Measurements from ENCODE around the gene PTPRO. TPM values are rescaled to one million over a fixed set of nuclear protein-coding genes. Genes with fewer than 3 reads are reported as not detected.

The PTPRO gene
- total RNA-seq, 1 donor from 2014 or later: 0.74 TPM

DNA sequence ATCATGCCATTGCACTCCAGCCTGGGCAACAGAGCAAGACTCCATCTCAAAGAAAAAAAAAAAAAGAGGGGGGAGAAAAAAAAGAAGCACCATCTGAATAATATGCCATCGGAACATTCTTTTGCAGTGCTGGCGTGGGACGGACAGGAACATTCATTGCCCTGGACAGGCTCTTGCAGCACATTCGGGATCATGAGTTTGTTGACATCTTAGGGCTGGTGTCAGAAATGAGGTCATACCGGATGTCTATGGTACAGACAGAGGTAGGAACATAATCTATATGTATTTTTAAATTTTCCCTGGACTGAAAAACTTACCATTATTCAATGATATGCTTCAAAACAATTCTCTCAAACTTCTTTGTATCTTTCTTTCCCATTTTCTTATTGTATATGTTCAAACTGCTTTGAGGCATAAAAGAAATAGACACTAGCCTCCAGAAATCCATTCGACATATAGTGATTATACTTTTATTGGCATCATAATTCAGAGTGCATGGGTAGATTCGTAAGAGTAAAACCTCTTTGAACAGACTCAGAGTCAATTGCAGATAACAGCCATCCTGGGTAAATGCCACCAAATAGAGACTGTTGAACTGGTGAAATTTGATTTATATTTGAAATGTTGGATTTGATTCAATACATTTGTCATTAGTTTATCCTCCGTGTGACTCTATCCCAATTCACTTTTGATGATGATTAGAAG, 267.2 kb downstream of the PTPRO start:
- Mint-ChIP-seq H3K4me3 (ENCODE audit: unreplicated experiment) (no peak overlapping the region), H3K36me3 (ENCODE audit: low read depth, unreplicated experiment) (no peaks in the 10 kb centered on the region)

DNA sequence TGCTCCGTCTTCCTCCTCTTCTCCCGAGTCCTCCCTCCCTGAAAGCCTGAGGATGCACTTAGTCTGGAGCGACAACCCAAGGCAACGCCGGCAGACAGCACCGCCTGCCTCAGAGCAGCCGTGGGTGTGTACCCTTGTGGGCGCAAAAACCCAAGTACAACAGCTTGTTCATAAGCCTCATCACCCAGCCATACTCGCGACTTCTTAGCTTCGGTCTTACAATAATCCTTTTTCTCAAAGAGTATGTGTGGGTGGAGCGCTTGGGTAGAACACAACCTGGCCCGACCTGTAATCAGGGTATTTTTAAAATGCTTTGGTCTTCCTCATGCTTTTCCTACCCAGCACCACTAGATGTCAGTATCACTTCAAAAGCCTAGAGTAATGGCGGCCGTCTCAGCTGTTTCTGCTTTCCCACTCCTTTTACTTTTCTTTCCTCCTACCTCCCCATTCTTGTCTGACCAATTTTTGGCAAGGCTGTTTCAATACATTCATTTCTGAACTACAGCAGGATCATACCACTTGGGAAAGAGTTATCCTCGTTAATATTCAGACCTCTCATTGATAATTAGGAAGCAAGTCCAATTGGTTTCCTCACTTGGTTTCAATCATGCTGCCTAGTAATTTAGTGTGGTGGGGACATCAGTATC, 268.0 kb downstream of the PTPRO start:
- DNase-seq (ENCODE audit: low spot score): peak; percentile 45
- peaks cover 13% of the 10 kb centered on the region for H3K4me1 Mint-ChIP-seq (ENCODE audit: unreplicated experiment)
- no peaks in the 10 kb centered on the region for H3K36me3 Mint-ChIP-seq (ENCODE audit: low read depth, unreplicated experiment)
- no peaks in the 10 kb centered on the region for H3K9me3 Mint-ChIP-seq (ENCODE audit: unreplicated experiment)
- no peak overlapping the region for H3K27ac Mint-ChIP-seq (ENCODE audit: unreplicated experiment)
- TF ChIP-seq, protein P1, sequence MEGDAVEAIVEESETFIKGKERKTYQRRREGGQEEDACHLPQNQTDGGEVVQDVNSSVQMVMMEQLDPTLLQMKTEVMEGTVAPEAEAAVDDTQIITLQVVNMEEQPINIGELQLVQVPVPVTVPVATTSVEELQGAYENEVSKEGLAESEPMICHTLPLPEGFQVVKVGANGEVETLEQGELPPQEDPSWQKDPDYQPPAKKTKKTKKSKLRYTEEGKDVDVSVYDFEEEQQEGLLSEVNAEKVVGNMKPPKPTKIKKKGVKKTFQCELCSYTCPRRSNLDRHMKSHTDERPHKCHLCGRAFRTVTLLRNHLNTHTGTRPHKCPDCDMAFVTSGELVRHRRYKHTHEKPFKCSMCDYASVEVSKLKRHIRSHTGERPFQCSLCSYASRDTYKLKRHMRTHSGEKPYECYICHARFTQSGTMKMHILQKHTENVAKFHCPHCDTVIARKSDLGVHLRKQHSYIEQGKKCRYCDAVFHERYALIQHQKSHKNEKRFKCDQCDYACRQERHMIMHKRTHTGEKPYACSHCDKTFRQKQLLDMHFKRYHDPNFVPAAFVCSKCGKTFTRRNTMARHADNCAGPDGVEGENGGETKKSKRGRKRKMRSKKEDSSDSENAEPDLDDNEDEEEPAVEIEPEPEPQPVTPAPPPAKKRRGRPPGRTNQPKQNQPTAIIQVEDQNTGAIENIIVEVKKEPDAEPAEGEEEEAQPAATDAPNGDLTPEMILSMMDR (IDR thresholded peaks at IDR 0.05; ENCODE audit: unreplicated experiment): peak; percentile 84
- peak overlapping the region; percentile 6 for H3K4me3 Mint-ChIP-seq (ENCODE audit: unreplicated experiment)
- H3K27me3 Mint-ChIP-seq (ENCODE audit: unreplicated experiment): no peaks in the 10 kb centered on the region

More for the DNA sequence above, 267.2 kb downstream of the PTPRO start:
- Mint-ChIP-seq H3K27ac (ENCODE audit: unreplicated experiment) (no peak overlapping the region), H3K4me1 (ENCODE audit: unreplicated experiment) (peaks cover 13% of the 10 kb centered on the region), H3K9me3 (ENCODE audit: unreplicated experiment) (no peaks in the 10 kb centered on the region), H3K27me3 (ENCODE audit: unreplicated experiment) (no peaks in the 10 kb centered on the region)
- DNase-seq (ENCODE audit: low spot score): no peak
- TF ChIP-seq, protein P1 (IDR thresholded peaks at IDR 0.05; ENCODE audit: unreplicated experiment): no peak

GRCh38 chr12:15591811-15592210, 269.5 kb downstream of the PTPRO start:
- DNase-seq (ENCODE audit: low spot score): no peak
- H3K27me3 Mint-ChIP-seq (ENCODE audit: unreplicated experiment): no peaks in the 10 kb centered on the region
- no peaks in the 10 kb centered on the region for H3K36me3 Mint-ChIP-seq (ENCODE audit: low read depth, unreplicated experiment)
- TF ChIP-seq, protein P1 (IDR thresholded peaks at IDR 0.05; ENCODE audit: unreplicated experiment): no peak
- H3K4me1 Mint-ChIP-seq (ENCODE audit: unreplicated experiment): peaks cover 13% of the 10 kb centered on the region
- no peak overlapping the region for H3K4me3 Mint-ChIP-seq (ENCODE audit: unreplicated experiment)
- no peaks in the 10 kb centered on the region for H3K9me3 Mint-ChIP-seq (ENCODE audit: unreplicated experiment)
- H3K27ac Mint-ChIP-seq (ENCODE audit: unreplicated experiment): no peak overlapping the region

- no peak for DNase-seq (ENCODE audit: low spot score)
- TF ChIP-seq, protein P1 (IDR thresholded peaks at IDR 0.05; ENCODE audit: unreplicated experiment): no peak
Measured at GRCh38 chr12:15592934-15593333, 270.6 kb downstream of the PTPRO start.

DNA sequence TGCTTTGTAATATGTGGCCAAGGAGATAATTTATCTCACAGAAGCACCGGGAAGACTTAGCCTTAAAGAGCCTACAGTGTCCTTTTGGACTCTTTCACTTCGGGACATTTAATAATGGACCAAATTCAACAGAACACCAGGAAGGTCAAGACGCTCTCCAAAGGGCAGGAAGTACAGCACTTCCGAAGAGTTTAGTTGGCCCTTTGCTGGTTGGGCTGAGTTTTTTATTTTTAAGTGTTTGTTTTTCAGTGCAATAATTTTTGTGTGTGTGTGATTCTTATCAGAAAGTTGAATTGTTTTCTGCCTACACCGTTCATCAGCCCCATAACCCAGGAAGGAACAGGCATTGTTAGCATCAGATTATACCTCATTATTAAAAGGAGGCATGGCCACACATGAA, 273.9 kb downstream of the PTPRO start:
- no peak for DNase-seq (ENCODE audit: low spot score)
- TF ChIP-seq, protein P1 (IDR thresholded peaks at IDR 0.05; ENCODE audit: unreplicated experiment): no peak
- Mint-ChIP-seq H3K9me3 (ENCODE audit: unreplicated experiment) (no peaks in the 10 kb centered on the region), H3K4me1 (ENCODE audit: unreplicated experiment) (peaks cover 10% of the 10 kb centered on the region), H3K27ac (ENCODE audit: unreplicated experiment) (no peak overlapping the region), H3K4me3 (ENCODE audit: unreplicated experiment) (no peak overlapping the region), H3K36me3 (ENCODE audit: low read depth, unreplicated experiment) (no peaks in the 10 kb centered on the region), H3K27me3 (ENCODE audit: unreplicated experiment) (no peaks in the 10 kb centered on the region)

More at GRCh38 chr12:15592934-15593333, 270.6 kb downstream of the PTPRO start:
- no peaks in the 10 kb centered on the region for H3K27me3 Mint-ChIP-seq (ENCODE audit: unreplicated experiment)
- H3K27ac Mint-ChIP-seq (ENCODE audit: unreplicated experiment): no peak overlapping the region
- H3K4me3 Mint-ChIP-seq (ENCODE audit: unreplicated experiment): no peak overlapping the region
- no peaks in the 10 kb centered on the region for H3K36me3 Mint-ChIP-seq (ENCODE audit: low read depth, unreplicated experiment)
- H3K9me3 Mint-ChIP-seq (ENCODE audit: unreplicated experiment): no peaks in the 10 kb centered on the region
- H3K4me1 Mint-ChIP-seq (ENCODE audit: unreplicated experiment): peaks cover 13% of the 10 kb centered on the region

All from endothelial cell (in vitro differentiated cells).